Stimulated activated CD8-positive, alpha-beta memory T cell treated with anti-CD3 and anti-CD28 coated beads, Interleukin-15, amount 100 ng/mL, for 1 hour (primary cell): Measurements from ENCODE around the gene HMX3.

Source experiments
- DNase-seq: peaks from one replicate; pipeline ENCODE4 v3.0.0-alpha.2; 2020; ENCODE audit warnings: low read depth

The HMX3 gene

DNA sequence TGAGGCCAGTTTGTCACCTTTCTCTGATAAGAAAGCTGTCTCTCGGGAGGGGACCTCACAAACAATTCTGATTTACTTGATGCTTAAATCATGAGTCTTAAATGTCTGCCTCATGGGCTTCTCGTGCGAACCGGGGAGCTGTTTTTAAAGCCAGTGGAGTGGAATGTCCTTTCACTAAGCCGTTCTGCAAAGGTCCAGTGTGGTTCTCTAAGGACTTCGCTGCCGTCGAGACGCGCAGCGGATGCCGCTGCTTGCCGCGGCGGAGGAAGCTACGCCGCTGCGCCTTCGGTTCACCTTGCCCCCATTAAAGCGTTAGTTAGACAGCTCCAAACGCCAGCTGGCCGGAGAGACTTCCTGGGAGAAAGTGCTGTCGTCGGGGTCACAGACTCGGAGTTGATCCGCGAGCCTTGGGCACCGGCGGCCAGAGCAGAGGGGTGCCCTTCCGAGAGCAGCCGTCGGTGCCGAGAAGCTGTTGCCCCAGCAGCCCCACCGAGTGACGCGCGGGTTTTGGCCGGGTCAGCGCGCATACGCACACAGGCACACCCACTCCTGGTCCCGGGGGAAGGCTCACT lies 1.3 kb upstream of the HMX3 start:
- DNase-seq, result no peak

DNA sequence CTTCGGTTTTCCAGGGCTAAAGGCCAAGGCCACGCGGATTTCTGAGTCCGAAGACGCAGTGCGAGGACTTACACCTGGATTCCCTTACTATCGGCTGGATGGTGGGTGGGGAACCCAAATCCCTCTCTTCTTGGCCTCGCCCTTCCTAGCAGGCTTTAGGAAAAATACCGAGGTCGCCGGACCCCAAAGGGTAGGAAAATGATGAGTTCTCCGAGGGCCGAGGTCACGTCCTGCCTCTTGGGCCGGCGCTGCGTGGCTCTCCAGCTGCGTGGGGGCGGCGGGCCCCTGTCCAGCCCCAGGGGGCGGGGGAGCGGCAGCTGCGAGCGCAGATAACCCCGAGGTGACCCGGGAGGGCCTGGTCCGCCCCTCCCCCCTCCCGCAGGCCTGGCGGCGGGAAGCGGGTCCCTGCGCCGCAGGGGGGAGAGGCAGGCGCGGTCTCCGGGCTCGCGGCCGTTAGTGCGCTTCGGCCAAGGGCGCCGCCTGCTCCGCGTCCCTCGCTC lies 805 bp upstream of the HMX3 start:
- no peak for DNase-seq

DNA sequence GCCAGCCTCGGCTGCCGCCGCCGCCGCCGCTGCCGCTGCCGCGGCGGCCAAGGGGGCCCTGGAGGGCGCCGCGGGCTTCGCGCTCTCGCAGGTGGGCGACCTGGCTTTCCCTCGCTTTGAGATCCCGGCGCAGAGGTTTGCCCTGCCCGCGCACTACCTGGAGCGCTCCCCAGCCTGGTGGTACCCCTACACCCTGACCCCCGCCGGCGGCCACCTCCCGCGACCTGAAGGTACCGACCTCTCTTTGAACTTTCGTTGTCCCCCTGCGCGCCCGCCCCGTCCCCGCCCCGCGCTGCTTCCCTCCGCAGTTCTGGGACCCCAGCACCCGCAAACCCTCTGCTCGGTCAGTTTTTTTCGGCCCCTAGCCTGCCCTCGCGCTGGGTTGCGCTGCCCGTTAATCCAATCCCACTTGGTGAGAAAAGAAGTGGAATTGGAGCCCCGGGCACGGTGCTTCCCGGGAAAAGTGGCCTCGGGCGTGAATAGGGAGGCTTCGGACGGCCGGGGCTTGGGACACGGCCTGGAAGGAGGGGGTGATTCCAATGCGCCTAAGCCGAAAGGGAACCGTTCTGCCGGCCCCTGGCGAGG lies 543 bp downstream of the HMX3 start:
- no peak for DNase-seq

DNA sequence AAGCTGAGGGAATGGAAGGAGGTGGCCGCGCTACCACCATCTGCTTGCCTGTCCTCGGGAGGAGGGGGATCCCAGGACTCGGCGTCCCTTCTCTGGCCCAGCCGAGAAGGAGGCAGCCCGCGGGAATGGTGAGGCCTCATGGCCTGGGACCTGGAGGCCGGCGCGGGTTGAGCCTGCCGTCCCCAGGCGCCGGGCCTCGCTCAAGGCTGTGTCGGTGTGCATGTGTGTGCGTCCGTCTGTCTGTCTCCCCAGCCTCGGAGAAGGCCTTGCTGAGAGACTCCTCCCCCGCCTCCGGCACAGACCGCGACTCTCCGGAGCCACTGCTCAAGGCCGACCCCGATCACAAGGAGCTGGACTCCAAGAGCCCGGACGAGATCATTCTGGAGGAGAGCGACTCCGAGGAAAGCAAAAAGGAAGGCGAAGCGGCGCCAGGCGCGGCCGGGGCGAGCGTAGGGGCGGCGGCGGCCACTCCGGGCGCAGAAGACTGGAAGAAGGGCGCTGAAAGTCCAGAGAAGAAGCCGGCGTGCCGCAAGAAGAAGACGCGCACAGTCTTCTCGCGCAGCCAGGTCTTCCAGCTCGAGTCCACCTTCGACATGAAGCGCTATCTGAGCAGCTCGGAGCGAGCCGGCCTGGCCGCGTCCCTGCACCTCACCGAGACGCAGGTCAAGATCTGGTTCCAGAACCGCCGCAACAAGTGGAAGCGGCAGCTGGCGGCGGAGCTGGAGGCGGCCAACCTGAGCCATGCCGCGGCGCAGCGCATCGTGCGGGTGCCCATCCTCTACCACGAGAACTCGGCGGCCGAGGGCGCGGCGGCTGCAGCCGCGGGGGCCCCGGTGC lies 1.3 kb downstream of the HMX3 start:
- DNase-seq, result no peak

DNA sequence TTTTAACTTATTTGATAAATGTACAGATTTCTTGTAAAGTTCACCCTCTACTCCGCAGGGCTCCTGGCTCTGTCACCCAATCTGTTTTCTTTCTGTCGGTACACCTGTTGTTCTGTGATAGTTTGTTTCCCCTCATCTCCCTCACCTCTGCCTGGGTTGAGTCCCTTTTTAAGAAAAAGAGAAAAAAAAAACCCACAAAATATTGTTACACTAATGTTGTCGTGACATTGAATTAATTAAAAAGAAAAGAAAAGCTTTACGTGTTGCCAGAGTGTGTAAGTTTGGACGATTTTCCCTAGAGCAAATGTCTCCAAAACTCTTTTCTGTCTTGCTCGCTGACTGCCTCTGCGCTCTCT lies 3.4 kb downstream of the HMX3 start:
- DNase-seq, result no peak

DNA sequence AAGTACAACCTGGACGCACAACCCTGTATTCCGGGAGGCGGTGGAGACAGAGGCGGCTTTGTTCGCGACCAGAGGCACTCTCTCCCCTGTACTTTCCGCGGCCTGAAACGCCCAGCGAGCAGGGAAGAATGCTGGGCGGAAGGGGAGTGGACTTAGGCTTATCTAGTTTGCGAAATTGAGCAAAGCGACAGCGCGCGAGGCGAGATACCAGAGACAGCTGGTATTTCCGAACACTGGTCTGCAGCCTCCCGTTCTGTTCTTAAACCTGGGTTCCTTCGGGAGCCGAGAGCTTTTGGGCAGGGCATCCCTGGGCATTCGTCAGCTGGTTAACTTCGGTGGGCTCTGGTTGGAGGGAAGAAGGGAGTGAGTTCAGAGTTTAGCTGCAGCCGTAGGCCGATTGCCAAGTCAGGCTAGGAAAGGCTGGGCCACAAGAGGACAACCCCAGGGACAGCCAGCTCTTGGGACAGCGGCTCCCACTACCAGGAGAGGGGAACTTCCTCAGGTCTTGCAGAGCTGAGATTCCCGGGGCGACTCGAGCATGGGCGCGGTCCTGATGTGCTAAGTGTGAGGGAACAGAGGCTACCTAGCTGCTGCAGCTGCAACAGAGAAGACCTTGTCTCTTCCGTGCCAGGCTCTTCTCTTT lies 3.9 kb downstream of the HMX3 start:
- DNase-seq, result no peak

DNA sequence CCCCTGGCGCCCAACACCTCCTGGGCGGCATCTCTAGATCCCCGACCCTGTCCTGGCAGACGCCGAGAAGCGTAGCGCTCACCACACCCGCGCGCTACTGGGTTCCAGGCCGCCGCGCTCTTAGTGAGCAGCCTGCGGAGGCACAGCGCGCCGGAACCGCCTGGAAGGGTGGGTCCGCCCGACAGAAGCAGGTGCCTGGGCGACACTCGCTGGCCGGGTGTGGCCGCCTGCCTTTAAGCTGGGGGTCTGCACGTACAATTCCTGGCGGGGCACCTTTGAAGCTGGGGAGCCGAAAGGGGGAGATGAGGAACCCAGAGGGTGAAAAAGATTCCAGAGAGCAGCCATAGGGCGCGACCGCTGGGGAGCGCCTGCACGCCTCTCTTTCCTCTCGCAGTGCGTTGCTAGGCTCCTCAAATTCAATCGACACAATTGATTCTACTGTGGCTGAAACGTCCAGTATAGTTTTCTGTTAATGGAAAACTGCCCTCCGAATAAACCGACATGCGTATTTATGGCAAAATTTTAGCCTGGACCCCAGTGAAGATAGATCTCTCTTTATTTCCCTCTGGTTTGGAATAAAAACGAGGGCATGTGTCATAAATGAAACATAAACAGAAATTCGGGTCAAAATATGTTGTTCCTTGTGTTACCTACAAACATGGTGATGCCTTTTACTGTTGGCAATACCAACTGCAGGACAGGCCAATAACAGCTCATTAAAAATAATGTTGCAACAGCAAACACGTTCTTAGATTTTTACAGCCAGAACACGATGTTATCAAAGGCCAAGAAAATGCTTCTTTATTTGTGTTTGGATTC lies 4.6 kb downstream of the HMX3 start:
- DNase-seq, result no peak

DNA sequence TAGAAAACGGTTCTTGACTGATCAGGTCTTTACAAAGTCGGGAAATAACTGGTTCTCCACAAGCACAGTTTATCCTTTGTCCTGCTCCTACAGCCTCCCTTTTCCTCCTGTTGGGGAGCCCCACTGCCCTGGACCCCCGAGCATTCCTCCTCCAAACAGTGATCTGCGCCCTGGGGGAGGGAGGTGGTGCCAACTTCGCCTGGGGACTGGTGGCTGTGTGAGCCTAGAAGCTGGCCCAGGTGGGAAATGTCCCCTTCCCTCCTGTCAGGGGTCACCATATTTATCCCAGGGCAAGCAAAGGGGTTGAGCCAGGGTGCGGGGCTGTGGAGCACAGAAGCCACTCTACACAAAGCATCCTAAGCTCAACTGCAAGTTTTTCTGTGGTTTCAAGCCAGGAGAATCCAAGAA lies 5.2 kb downstream of the HMX3 start:
- no peak for DNase-seq

DNA sequence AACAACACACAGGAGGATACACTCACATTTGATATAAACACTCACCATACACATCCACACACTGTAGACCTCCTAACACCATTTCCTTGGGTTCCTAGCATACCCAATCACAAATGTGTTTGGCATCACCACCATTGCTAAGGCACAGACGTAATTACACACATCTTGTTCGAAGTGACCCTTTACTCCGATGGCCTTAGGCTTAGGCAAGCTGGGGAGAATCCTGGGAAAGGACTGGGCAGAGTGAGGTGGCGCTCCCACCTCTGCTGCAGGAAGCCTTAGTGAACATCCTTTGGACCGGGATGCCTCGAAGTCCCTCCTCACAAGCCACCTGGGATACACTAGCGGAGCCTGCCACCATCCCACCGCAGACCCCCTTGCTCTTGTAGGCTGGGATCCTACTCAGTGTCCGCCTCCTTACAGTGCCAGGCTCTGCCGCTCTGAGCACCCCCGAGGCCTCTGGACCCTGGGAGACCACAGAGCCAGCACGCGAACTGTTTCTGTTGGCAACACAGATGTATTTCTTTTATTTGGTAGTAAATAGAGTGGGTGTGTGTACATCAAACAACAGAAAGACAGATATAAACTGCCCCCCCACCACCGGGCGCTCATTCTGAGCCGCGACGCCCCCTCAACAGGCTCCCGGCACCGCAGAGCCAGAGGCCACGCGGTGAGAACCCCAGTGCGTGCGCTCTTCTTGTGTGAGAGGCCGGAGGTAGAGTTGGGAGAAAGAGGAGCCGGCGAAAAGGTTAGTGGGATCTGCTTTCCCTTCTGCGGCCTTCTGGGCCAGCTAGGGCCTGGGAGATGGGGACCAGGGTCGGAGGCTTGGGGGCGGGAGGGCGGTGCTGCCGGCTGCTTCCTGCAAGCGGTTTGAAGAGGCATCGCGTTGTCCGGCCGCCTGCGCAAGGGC lies 6.3 kb downstream of the HMX3 start:
- no peak for DNase-seq

DNA sequence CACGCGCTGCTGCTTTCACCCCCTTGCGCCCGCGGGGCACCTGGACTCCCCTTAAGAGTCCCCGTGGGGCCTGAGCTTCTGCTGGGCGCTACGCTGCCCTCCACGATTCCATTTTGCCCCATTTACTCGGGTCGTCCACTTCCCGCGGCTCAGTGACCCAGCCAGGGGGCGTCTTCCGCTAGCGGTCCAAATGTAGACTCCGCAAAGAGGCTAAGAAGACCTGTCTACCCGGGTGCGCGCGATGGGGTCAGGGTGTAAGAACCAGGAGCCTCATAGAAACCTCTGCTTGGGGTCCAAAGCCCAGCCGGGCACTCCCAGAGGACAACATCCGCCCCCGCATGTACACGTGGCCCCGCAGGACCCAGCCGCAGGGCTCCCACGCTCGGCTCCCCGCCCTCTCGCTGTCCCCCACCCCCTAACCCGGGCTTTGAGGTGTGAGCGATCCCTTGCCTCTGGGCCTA lies 7.0 kb downstream of the HMX3 start:
- DNase-seq, result no peak

DNA sequence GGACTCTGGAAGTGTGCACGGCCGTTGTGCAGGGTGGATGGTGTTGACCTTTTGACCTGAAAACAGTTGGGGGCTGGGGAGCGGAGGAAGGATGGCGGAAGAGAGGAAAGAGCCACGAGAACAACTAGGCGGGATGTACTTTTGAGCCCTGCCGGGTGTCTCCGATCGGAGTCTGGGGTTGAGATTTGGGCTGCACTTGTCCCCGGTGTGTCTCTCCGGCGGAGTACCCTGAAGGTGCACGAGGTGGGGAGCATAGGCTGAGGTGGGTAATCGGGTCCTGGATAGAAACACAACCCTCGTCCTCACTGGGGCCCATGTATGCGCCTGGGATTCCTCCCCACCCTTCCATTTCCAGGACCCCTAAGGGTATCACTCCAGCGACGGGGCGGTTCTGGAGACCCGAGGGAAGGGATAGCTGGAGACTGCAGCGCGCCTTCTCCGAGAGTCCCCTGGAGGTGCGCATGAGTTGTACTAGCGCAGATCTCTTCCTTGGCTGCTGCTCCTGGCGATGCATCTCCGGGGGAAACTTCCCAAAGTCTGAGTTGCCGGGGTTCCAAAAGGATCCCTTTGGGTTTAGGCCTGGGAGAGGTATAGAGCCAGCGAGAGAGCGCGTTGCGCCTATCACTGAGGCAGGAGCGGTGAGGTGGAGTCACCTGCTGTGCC lies 7.5 kb downstream of the HMX3 start:
- no peak for DNase-seq

DNA sequence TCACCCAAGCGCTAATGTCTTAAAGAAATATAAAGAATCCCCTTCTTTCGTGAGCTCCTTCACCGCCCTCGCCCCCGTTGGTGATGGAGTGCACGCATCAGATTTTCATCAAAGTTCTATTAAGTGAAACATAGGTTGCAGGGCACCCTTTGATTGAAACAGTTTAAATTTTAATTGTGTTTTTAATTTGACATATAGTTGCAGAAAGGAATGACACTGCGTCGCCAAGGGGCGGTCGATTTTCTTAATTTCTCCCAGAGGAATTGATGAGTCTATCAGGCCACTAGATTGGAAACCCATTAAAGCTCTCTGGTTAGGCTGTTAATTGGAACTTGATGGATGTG lies 8.0 kb downstream of the HMX3 start:
- DNase-seq, result no peak

DNA sequence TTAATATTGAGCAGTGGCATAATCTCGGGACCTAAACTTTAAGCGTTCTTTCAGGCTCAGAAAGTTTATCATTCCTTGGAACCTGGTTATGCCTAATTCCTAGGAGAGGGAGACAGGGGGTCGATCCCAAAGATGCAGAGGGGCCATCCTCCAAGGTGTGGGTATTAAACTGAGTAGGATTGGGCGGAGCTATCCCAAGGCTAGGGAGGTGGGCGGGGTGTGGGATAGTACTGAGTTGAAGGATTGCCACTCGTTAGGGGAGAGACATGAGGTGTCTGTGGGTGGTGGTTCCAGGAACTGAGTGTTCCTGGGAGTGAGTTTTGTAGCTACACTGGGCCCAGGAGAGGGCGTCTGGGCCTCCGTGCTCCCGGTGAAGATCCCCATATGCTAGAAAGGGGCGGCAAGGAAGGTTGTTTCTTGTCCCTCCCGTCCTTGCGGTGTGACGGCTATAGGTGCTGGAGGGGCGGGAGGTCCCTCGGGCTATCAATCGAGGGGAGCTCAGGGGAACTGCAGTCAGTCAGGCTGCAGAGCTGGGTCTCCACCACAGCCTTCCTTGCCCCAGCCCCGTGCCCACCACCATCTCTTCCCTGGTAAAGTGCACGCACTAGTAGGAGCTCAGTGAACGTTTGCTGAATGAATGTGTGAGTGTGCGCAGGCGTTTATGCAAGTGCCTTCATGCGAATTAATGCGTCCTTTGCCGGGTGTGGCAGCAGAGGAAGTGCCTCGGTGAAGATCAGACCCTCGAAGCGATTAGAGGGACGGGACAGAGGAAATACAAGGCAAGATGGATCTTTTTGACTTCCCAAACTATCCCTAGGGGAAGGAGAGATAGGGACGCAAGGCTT lies 9.1 kb downstream of the HMX3 start:
- DNase-seq, result no peak

DNA sequence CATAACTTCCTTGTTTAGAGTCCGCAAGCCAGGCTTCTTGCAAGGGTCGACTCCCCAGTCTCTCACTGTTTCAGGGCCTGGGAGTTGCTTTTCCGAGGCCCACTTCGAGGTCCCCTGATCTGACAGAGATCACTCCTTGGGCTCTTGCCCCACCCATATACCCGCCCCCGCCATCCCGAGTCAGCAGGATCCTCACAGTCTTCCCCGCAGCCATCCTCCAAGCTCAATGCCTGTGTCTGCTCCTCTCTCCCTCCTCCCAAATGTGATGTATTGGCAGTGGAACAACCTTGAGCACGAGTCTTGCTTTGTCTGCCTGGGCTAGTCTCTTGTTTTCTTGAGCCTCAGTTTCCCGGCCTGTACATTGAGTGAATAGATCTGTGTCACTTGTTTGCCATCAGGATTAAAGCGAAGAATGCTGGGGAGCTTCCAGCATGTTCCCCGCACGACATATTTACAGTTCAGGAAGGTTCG lies 9.8 kb downstream of the HMX3 start:
- no peak for DNase-seq

DNA sequence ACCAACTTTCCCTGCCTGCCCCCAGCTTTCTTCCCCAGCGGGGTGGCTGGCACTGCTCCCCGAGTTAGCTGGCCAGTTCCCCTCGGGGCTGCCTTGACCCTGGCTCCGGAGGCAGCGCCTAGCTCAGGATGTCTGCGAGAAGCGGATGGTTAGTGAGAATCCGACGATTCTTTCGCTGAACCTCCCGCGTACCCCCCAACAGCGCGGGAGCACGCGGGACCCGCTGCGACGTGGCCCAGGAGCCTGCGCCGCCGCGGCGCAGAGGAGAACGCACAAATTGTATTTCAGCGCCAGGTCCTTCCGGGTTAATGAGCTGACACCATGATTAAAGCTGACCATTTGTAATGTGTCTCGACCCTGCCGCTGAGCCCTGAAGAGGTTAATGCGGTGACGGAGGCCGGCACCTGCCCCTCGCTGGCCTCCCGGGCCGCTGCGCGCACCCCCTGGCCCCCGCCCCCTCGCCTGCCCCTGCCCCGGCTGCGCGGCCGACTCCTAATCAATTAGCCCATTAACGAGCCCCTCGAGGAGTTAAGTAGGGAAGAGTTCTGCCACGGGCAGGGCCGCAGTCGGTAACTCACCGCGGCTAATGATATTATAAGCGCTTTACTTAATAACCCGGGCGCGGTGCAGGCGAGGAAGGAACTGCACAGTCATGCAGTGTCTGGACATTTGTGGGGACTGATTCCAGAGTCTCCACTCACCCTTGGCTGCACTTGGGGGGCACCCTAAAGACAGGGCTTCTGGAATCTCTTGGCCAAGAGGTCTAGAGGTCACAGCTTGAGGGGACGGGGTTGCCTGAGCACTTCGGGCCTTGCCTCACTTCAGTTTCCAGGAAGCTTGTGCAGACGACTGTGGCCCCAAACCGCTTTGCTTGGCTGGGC lies 10.5 kb downstream of the HMX3 start:
- no peak for DNase-seq

DNA sequence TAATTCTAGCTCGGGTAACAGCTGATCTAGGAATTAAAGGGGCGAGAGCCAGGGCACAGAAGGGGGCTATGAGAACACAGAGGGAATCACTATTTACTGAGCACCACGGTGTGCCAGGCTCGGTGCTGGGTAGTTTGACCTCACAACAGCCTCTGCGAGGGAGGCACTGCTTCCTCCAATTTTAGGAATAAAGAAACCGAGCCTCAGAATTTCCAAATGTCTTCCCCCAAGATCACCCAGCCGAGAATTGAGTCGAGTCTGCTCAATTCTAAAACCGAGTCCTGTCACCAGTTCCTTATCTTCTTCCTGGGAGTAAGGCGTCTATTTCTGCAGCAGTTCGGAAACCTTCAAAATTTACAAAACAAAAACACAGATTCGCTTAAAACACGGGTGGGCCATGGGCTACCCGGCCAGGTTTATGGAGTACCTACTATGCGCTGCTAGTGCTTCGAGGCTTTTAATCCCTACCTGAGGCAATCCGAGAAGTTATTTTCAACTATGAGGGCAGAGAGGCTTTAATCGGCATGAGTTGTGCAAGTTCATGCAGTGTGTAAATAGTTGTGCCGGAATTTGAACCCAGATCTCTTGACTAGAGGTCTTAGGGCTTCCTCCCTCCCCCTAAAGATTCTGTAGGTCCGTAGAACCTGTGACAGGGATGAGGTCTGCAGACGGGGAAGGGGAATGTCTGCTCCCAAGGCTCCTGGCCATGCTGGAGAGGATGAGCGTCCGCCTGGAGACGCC lies 11.3 kb downstream of the HMX3 start:
- DNase-seq, result no peak

DNA sequence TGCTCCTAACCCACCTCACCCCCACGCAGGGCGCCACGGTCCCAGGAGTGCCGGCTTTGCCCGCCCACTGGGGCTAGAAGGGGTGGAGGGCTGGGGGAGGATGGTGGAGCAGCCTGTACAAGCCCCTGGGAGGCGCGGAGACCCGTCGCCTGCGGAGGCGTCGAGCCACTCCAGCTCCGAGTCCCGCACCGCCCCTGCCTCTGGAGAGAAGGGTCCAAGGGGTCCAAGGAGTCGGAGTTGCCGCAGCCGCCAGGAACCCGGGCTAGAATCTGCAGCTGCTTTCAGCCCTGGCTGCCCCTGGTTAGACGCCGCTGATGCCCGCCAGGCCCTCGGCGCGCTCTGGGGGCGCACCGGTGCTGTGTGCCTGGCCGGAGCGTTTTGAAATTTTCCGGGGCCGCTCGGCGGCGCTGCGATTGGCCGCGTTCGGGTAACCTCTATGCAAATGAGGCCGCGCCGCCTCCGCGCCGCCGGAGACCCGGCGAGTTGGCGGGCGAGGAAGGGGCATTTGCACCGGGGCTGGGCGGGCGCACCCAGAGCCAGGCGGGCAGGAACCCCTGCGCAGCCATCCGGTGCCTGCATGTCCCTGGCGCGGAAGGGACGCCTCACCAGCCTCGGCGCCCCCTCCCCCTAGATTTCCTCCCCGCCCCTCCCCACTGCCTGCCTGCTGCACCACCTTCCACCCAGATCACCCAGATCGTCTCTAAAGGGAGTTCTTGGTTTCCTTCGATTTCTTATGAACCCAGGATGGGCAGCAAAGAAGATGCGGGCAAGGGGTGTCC lies 12.1 kb downstream of the HMX3 start, which contains the start of gene HMX2:
TSS of gene HMX2 (plus strand) at position 502 of the 779 bp plus-strand sequence. CDS start at position 745, 243 bp downstream.
- no peak for DNase-seq
